Upper lobe of left lung (tissue), 6 donors: ENCODE measurements around the gene OR8G1. TPM values are rescaled to one million over a fixed set of nuclear protein-coding genes. Genes with fewer than 3 reads are reported as not detected.

Experiments
- ATAC-seq, 2 donors: fragments of 200-7000 bp; cut with Tn5 transposase; one replicate each; pipeline ENCODE4 v1.9.1; 2022; ENCODE audit warnings: mild to moderate bottlenecking in 2 of 2, moderate library complexity in 2 of 2; ENCODE audit not compliant: low FRiP score in 2 of 2
- DNase-seq, 2 donors: peaks; one replicate each; pipeline ENCODE4 v3.0.0-alpha.2; 2019 to 2020
- H3K27ac ChIP-seq, 4 donors: fragments of 200-600 bp; sonication (generic); one replicate each; pipeline ENCODE4 v1.5.1; 2016 to 2019
- H3K27me3 ChIP-seq, 4 donors: fragments of 200-600 bp; sonication (generic); one replicate each; pipeline ENCODE4 v1.5.1; 2017 to 2019
- H3K36me3 ChIP-seq, 4 donors: fragments of 200-600 bp; sonication (generic); one replicate each; pipeline ENCODE4 v1.5.1; 2016 to 2019
- H3K4me1 ChIP-seq, 4 donors: fragments of 200-600 bp; sonication (generic); one replicate each; pipeline ENCODE4 v1.5.1; 2018 to 2019
- H3K4me3 ChIP-seq, 4 donors: fragments of 200-600 bp; sonication (generic); one replicate each; pipeline ENCODE4 v1.5.1; 2017 to 2019; ENCODE audit warnings: mild to moderate bottlenecking in 2 of 4, moderate library complexity in 1 of 4
- H3K9me3 ChIP-seq, 4 donors: fragments of 200-600 bp; sonication (generic); one replicate each; pipeline ENCODE4 v1.5.1; 2018 to 2019
- CTCF ChIP-seq, 6 experiments: fragments of 450-650 bp in 4 of 6; fragments of 200-600 bp in 2 of 6; sonication (generic) in 2 of 6; IDR thresholded peaks; one replicate each; pipeline ENCODE4 v1.5.1; 2016 to 2019; ENCODE audit warnings: antibody characterized with exemption in 6 of 6
- EP300 ChIP-seq, 4 donors: sonication (generic); formaldehyde crosslinking; IDR thresholded peaks; one replicate each; pipeline ENCODE4 v1.5.1; 2017; ENCODE audit warnings: antibody characterized with exemption in 4 of 4, control low read depth in 2 of 4
- POLR2A ChIP-seq, 4 donors: fragments of 450-650 bp; IDR thresholded peaks; one replicate each; pipeline ENCODE4 v1.5.1; 2016 to 2017; ENCODE audit warnings: antibody characterized with exemption in 4 of 4, mild to moderate bottlenecking in 2 of 4
- POLR2AphosphoS5 ChIP-seq, 2 donors: sonication (generic); formaldehyde crosslinking; IDR thresholded peaks; one replicate each; pipeline ENCODE4 v1.5.1; 2017; ENCODE audit warnings: antibody characterized with exemption in 2 of 2
- WGBS, 2 donors: methylation state at CpG; one replicate each; pipeline ENCODE4 v1.1.5; 2017 to 2018; 5-methylcytosine and 5-hydroxymethylcytosine counted together
- total RNA-seq, 6 donors: library from RNA; depleted of rRNA in 4 of 6; stranded (reverse); fragments of >200 nt in 4 of 6; gene quantifications; one replicate each; pipeline versions ENCODE4 v1.1.0 to v1.2.1, GENCODE V29; 2016 to 2021
- donor health status: DM: no; HTN: no; CAD: no; lungs with moderate emphysema.
- donor health status: DM: no; HTN: yes; CAD: no; lungs with severe emphysema.

The OR8G1 gene
- not detected for total RNA-seq

- Histone ChIP-seq H3K4me3 (no peak within 1 kb of the TSS), H3K27me3 (no peaks in the 10 kb centered on the region), H3K4me1 (no peaks in the 10 kb centered on the region), H3K9me3 (no peaks in the 10 kb centered on the region), H3K36me3 (no peaks in the 10 kb centered on the region), H3K27ac (no peak within 1 kb of the TSS)
- 70 to 73% methylated on average over 3 of the region's 3 CpGs for WGBS, 2 donors
- TF ChIP-seq POLR2AphosphoS5 (IDR thresholded peaks at IDR 0.05) (no peak), CTCF (IDR thresholded peaks at IDR 0.05) (no peak), POLR2A (IDR thresholded peaks at IDR 0.05) (no peak), EP300 (IDR thresholded peaks at IDR 0.05) (no peak)
- no peak for ATAC-seq
- DNase-seq, result no peak
These were observed at the start of gene OR8G1 for GRCh38 chr11:124240621-124241397. OR8G1 (plus strand) TSS chr11:124241095; CDS start chr11:124249676, 8,581 bp downstream.

GRCh38 chr11:124193221-124194010 lies 47.5 kb upstream of the OR8G1 start:
- WGBS, 2 donors, result 50 to 60% methylated on average over 6 of the region's 6 CpGs
- ATAC-seq, result peak in 1 of 2 donors; percentile 42
- H3K27ac ChIP-seq, result no peak overlapping the region
- no peaks in the 10 kb centered on the region for H3K36me3 ChIP-seq
- H3K4me1 ChIP-seq, result no peaks in the 10 kb centered on the region
- H3K4me3 ChIP-seq, result no peak overlapping the region
- no peak for DNase-seq
- H3K9me3 ChIP-seq, result no peaks in the 10 kb centered on the region
- H3K27me3 ChIP-seq, result no peaks in the 10 kb centered on the region
- TF ChIP-seq EP300 (IDR thresholded peaks at IDR 0.05), result no peak
- TF ChIP-seq CTCF (IDR thresholded peaks at IDR 0.05), result no peak
- no peak for TF ChIP-seq POLR2A (IDR thresholded peaks at IDR 0.05)
- no peak for TF ChIP-seq POLR2AphosphoS5 (IDR thresholded peaks at IDR 0.05)

GRCh38 chr11:124194293-124195188 lies 46.4 kb upstream of the OR8G1 start:
- no peak for DNase-seq
- peak; percentile 34 to 58 for ATAC-seq
- TF ChIP-seq POLR2AphosphoS5 (IDR thresholded peaks at IDR 0.05), result no peak
- no peak for TF ChIP-seq CTCF (IDR thresholded peaks at IDR 0.05)
- no peak for TF ChIP-seq EP300 (IDR thresholded peaks at IDR 0.05)
- no peak for TF ChIP-seq POLR2A (IDR thresholded peaks at IDR 0.05)
- Histone ChIP-seq H3K27ac (peak overlapping the region in 1 of 4 donors; percentile 42), H3K4me3 (no peak overlapping the region), H3K36me3 (no peaks in the 10 kb centered on the region), H3K4me1 (no peaks in the 10 kb centered on the region), H3K27me3 (no peaks in the 10 kb centered on the region), H3K9me3 (no peaks in the 10 kb centered on the region)
- 71 to 76% methylated on average over 6 of the region's 6 CpGs for WGBS, 2 donors

- H3K9me3 ChIP-seq, result no peaks in the 10 kb centered on the region
- H3K27ac ChIP-seq, result peak overlapping the region in 1 of 4 donors; percentile 42
- peak; percentile 59 to 82 for ATAC-seq
- TF ChIP-seq POLR2AphosphoS5 (IDR thresholded peaks at IDR 0.05) (no peak), CTCF (IDR thresholded peaks at IDR 0.05) (peak; percentile 31 to 71 (median 48)), EP300 (IDR thresholded peaks at IDR 0.05) (no peak), POLR2A (IDR thresholded peaks at IDR 0.05) (no peak)
- 27 to 31% methylated on average over 4 of the region's 4 CpGs for WGBS, 2 donors
- no peak overlapping the region for H3K4me3 ChIP-seq
- H3K27me3 ChIP-seq, result no peaks in the 10 kb centered on the region
- no peaks in the 10 kb centered on the region for H3K4me1 ChIP-seq
- no peaks in the 10 kb centered on the region for H3K36me3 ChIP-seq
- peak in 1 of 2 donors; percentile 60 for DNase-seq
These were observed 45.6 kb upstream of the OR8G1 start for GRCh38 chr11:124195189-124195734.
